ENCODE measurements around the gene MINAR1.

Gene MINAR1

DNA sequence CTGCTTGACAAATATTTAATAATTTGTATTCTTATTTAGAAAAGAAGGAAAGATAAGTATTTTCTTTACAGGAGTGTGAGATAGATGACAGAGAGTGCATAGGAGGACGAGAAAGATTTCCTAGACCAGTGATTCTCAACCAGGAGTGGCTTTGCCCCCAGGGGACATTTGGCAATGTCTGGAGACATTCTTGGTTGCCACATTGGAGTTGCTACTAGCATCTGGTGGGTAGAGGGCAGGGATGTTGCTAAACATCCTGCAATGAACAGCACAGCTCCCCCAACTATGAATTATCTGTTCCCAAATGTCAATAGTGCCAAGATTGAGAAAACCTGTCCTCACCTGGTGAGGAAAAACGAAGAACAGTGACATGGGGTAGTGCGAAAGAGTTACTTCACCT, 30.8 kb upstream of the MINAR1 start:
- H3K27ac ChIP-seq (ENCODE audit: extremely low read depth, low read depth, low read length): no peak overlapping the region
- no peaks in the 10 kb centered on the region for H3K36me3 ChIP-seq (ENCODE audit: control insufficient read depth in 2 of 2, insufficient read depth in 1 of 2, low read length in 2 of 2)
- CTCF ChIA-PET: no interaction called here
- TF ChIP-seq ZNF548 (tag by site-specific recombination; IDR thresholded peaks at IDR 0.05) (no peak), GLI4 (tag by site-specific recombination; IDR thresholded peaks at IDR 0.05) (no peak), ZNF792 (tag by site-specific recombination; IDR thresholded peaks at IDR 0.05) (no peak), ZNF140 (tag by site-specific recombination; IDR thresholded peaks at IDR 0.05) (no peak), ZNF777 (tag by site-specific recombination; IDR thresholded peaks at IDR 0.05; ENCODE audit: borderline replicate concordance) (no peak), KLF8 (tag by site-specific recombination; IDR thresholded peaks at IDR 0.05) (no peak), ZNF747 (tag by site-specific recombination; IDR thresholded peaks at IDR 0.05) (no peak), RBAK (tag by site-specific recombination; IDR thresholded peaks at IDR 0.05) (no peak), ZNF621 (tag by site-specific recombination; IDR thresholded peaks at IDR 0.05) (no peak), ZBTB21 (tag by site-specific recombination; IDR thresholded peaks at IDR 0.05) (no peak), ZSCAN16 (tag by site-specific recombination; IDR thresholded peaks at IDR 0.05) (no peak), ZIC2 (tag by site-specific recombination; IDR thresholded peaks at IDR 0.05) (no peak), MZF1 (tag by site-specific recombination; IDR thresholded peaks at IDR 0.05; ENCODE audit: borderline replicate concordance) (no peak), ZNF658 (tag by site-specific recombination; IDR thresholded peaks at IDR 0.05) (no peak)
- TF ChIP-seq, protein P1, sequence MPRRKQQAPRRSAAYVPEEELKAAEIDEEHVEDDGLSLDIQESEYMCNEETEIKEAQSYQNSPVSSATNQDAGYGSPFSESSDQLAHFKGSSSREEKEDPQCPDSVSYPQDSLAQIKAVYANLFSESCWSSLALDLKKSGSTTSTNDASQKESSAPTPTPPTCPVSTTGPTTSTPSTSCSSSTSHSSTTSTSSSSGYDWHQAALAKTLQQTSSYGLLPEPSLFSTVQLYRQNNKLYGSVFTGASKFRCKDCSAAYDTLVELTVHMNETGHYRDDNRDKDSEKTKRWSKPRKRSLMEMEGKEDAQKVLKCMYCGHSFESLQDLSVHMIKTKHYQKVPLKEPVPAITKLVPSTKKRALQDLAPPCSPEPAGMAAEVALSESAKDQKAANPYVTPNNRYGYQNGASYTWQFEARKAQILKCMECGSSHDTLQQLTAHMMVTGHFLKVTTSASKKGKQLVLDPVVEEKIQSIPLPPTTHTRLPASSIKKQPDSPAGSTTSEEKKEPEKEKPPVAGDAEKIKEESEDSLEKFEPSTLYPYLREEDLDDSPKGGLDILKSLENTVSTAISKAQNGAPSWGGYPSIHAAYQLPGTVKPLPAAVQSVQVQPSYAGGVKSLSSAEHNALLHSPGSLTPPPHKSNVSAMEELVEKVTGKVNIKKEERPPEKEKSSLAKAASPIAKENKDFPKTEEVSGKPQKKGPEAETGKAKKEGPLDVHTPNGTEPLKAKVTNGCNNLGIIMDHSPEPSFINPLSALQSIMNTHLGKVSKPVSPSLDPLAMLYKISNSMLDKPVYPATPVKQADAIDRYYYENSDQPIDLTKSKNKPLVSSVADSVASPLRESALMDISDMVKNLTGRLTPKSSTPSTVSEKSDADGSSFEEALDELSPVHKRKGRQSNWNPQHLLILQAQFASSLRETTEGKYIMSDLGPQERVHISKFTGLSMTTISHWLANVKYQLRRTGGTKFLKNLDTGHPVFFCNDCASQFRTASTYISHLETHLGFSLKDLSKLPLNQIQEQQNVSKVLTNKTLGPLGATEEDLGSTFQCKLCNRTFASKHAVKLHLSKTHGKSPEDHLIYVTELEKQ (tag by site-specific recombination; IDR thresholded peaks at IDR 0.05; ENCODE audit: borderline replicate concordance): no peak
- TF ChIP-seq, protein P2, sequence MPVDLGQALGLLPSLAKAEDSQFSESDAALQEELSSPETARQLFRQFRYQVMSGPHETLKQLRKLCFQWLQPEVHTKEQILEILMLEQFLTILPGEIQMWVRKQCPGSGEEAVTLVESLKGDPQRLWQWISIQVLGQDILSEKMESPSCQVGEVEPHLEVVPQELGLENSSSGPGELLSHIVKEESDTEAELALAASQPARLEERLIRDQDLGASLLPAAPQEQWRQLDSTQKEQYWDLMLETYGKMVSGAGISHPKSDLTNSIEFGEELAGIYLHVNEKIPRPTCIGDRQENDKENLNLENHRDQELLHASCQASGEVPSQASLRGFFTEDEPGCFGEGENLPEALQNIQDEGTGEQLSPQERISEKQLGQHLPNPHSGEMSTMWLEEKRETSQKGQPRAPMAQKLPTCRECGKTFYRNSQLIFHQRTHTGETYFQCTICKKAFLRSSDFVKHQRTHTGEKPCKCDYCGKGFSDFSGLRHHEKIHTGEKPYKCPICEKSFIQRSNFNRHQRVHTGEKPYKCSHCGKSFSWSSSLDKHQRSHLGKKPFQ (tag by site-specific recombination; IDR thresholded peaks at IDR 0.05): no peak
- TF ChIP-seq, protein P3, sequence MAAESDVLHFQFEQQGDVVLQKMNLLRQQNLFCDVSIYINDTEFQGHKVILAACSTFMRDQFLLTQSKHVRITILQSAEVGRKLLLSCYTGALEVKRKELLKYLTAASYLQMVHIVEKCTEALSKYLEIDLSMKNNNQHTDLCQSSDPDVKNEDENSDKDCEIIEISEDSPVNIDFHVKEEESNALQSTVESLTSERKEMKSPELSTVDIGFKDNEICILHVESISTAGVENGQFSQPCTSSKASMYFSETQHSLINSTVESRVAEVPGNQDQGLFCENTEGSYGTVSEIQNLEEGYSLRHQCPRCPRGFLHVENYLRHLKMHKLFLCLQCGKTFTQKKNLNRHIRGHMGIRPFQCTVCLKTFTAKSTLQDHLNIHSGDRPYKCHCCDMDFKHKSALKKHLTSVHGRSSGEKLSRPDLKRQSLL (tag by site-specific recombination; IDR thresholded peaks at IDR 0.05): no peak
- TF ChIP-seq, protein P4, sequence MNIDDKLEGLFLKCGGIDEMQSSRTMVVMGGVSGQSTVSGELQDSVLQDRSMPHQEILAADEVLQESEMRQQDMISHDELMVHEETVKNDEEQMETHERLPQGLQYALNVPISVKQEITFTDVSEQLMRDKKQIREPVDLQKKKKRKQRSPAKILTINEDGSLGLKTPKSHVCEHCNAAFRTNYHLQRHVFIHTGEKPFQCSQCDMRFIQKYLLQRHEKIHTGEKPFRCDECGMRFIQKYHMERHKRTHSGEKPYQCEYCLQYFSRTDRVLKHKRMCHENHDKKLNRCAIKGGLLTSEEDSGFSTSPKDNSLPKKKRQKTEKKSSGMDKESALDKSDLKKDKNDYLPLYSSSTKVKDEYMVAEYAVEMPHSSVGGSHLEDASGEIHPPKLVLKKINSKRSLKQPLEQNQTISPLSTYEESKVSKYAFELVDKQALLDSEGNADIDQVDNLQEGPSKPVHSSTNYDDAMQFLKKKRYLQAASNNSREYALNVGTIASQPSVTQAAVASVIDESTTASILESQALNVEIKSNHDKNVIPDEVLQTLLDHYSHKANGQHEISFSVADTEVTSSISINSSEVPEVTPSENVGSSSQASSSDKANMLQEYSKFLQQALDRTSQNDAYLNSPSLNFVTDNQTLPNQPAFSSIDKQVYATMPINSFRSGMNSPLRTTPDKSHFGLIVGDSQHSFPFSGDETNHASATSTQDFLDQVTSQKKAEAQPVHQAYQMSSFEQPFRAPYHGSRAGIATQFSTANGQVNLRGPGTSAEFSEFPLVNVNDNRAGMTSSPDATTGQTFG (tag by site-specific recombination; IDR thresholded peaks at IDR 0.05; ENCODE audit: borderline replicate concordance): no peak
- no peaks in the 10 kb centered on the region for H3K4me1 ChIP-seq (ENCODE audit: control insufficient read depth, insufficient read depth, low read length)
- H3K4me3 ChIP-seq (ENCODE audit: low read depth, low read length): no peak overlapping the region
- POLR2A ChIA-PET: no interaction called here
- H3K9me3 ChIP-seq (ENCODE audit: control insufficient read depth, insufficient read depth, low read depth, low read length): no peaks in the 10 kb centered on the region

DNA sequence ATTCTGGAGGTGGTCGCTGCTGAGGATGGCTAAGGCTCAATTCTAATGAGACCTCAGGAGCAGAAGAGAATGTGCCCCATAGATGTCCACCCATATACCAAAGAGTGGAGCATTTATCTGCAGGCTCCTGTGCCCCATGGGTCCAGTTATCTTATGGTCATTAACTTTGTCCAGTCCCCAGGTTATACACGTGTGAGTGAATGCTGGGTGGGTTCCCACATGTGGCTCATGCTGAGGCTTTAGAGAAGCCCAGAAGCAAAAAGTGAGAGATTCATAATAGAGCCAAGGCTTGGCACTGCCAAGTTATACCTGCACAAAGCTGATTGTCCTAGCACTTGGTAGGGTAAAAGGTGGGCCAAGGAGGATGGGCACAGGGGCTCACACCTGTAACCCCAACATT, 30.0 kb upstream of the MINAR1 start:
- Histone ChIP-seq H3K27ac (ENCODE audit: extremely low read depth, low read depth, low read length) (no peak overlapping the region), H3K36me3 (ENCODE audit: control insufficient read depth in 2 of 2, insufficient read depth in 1 of 2, low read length in 2 of 2) (no peaks in the 10 kb centered on the region), H3K9me3 (ENCODE audit: control insufficient read depth, insufficient read depth, low read depth, low read length) (no peaks in the 10 kb centered on the region), H3K4me3 (ENCODE audit: low read depth, low read length) (no peak overlapping the region), H3K4me1 (ENCODE audit: control insufficient read depth, insufficient read depth, low read length) (no peaks in the 10 kb centered on the region)
- CTCF ChIA-PET: no interaction called here
- POLR2A ChIA-PET: no interaction called here
- TF ChIP-seq ZNF585B (tag by site-specific recombination; IDR thresholded peaks at IDR 0.05) (no peak), ZNF302 (tag by site-specific recombination; IDR thresholded peaks at IDR 0.05; ENCODE audit: low read depth) (no peak), ZNF621 (tag by site-specific recombination; IDR thresholded peaks at IDR 0.05) (no peak), ZNF660 (tag by site-specific recombination; IDR thresholded peaks at IDR 0.05) (no peak)
- TF ChIP-seq, protein P5, sequence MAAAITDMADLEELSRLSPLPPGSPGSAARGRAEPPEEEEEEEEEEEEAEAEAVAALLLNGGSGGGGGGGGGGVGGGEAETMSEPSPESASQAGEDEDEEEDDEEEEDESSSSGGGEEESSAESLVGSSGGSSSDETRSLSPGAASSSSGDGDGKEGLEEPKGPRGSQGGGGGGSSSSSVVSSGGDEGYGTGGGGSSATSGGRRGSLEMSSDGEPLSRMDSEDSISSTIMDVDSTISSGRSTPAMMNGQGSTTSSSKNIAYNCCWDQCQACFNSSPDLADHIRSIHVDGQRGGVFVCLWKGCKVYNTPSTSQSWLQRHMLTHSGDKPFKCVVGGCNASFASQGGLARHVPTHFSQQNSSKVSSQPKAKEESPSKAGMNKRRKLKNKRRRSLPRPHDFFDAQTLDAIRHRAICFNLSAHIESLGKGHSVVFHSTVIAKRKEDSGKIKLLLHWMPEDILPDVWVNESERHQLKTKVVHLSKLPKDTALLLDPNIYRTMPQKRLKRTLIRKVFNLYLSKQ (tag by site-specific recombination; IDR thresholded peaks at IDR 0.05; ENCODE audit: borderline replicate concordance): no peak
- TF ChIP-seq, protein P6, sequence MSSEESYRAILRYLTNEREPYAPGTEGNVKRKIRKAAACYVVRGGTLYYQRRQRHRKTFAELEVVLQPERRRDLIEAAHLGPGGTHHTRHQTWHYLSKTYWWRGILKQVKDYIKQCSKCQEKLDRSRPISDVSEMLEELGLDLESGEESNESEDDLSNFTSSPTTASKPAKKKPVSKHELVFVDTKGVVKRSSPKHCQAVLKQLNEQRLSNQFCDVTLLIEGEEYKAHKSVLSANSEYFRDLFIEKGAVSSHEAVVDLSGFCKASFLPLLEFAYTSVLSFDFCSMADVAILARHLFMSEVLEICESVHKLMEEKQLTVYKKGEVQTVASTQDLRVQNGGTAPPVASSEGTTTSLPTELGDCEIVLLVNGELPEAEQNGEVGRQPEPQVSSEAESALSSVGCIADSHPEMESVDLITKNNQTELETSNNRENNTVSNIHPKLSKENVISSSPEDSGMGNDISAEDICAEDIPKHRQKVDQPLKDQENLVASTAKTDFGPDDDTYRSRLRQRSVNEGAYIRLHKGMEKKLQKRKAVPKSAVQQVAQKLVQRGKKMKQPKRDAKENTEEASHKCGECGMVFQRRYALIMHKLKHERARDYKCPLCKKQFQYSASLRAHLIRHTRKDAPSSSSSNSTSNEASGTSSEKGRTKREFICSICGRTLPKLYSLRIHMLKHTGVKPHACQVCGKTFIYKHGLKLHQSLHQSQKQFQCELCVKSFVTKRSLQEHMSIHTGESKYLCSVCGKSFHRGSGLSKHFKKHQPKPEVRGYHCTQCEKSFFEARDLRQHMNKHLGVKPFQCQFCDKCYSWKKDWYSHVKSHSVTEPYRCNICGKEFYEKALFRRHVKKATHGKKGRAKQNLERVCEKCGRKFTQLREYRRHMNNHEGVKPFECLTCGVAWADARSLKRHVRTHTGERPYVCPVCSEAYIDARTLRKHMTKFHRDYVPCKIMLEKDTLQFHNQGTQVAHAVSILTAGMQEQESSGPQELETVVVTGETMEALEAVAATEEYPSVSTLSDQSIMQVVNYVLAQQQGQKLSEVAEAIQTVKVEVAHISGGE (tag by site-specific recombination; conservative IDR thresholded peaks at IDR 0.05; ENCODE audit: low read depth): no peak

Measured in HEK293 (cell line).